ENCODE results near the gene RPL37.
A peak's percentile ranks its signal among the peaks of the same experiment; 100 is the strongest.
"Not testable (repeated sequence)": the region's sequence is repeated elsewhere in the genome, so short reads cannot be mapped to it uniquely, and the experiment has no call there.

The RPL37 gene

GRCh38 chr5:40831346-40832210 is 3.4 kb downstream of the RPL37 start:
- TF ChIP-seq CTCF (conservative IDR thresholded peaks at IDR 0.05): no peak
- H3K27ac ChIP-seq: peak overlapping the region; percentile 2; the same call in 1 of the 2 replicates

GRCh38 chr5:40829748-40830533 is 5.1 kb downstream of the RPL37 start:
- no peak for TF ChIP-seq CTCF (conservative IDR thresholded peaks at IDR 0.05)
- peak overlapping the region; percentile 7; the same call in 1 of the 2 replicates for H3K27ac ChIP-seq

DNA sequence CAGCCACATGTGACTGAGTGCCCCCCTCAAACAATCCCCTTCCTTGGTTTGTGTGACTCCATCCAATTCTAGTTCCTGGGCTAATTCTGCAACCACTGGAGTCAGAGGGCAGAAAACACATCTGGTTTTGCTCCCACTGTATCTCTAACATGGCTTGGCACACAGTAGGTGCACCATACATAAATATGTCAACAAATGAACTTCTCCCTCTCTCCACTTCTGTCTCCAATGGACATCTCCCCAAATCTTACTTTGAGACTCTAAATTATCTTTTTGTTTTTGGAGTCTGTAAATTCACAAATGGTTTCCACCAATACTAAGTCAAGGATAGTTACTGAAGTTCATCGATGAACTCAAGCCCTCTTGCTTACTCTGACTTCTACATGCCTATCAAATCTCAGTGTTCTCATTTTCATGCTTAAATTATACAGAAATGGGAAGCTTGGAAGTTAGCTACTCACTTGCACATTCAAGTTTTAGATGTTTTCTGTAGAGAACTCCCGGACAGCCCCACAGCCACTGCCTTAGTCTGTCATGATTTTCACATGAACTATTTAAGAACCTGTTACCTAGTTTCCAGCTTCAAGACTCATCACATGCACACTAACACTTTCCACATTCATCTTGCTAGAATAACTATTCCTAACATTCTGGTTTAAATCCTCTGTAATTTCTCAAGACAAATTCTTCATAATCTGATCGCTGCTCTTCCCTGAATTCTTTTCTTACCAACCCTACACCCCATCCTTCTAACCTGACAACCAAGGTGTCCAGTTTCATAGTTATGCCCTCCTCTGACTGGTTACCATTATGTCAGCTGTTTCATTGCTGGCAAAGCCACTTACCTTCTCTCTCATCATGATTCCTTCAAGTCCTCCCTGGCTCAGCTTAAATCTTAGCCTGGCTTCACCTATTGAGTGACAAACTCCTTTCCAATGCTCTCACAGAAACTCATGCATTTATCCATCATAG is 6.0 kb downstream of the RPL37 start:
- no peak overlapping the region; the same call in 1 of the 2 replicates for H3K27ac ChIP-seq
- no peak for TF ChIP-seq CTCF (conservative IDR thresholded peaks at IDR 0.05)

DNA sequence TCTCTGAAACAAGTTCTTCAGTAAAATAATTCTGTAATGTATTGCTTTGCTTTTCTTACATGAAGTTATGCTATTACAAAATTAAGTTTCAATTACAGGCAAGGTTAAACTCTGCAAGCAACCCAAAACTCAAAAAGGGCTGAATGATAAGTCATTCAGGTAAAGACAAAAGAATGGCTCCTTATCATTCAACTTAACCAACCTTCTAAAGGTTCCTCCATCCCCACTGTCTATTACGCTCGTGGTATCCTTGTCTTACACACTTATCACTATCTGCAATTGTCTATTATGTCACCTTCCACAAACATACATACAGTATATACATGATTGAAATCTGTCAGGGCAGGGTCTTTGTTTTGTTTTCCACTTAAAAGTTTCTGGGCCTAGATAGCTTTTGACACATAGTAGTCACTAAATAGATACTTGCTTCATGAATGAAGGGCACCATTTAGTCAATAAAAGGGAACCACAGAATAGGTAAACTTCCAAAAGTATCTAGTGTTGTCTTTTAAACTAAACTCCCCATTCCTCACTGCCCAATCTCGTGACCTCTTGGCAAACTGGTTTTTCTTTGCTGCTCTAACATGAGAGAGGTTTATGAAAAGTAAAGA is 6.9 kb downstream of the RPL37 start:
- TF ChIP-seq CTCF (conservative IDR thresholded peaks at IDR 0.05): no peak
- no peak overlapping the region; the same call in 1 of the 2 replicates for H3K27ac ChIP-seq

GRCh38 chr5:40827188-40827977 is 7.6 kb downstream of the RPL37 start:
- TF ChIP-seq CTCF (conservative IDR thresholded peaks at IDR 0.05): no peak
- no peak overlapping the region; the same call in 1 of the 2 replicates for H3K27ac ChIP-seq

DNA sequence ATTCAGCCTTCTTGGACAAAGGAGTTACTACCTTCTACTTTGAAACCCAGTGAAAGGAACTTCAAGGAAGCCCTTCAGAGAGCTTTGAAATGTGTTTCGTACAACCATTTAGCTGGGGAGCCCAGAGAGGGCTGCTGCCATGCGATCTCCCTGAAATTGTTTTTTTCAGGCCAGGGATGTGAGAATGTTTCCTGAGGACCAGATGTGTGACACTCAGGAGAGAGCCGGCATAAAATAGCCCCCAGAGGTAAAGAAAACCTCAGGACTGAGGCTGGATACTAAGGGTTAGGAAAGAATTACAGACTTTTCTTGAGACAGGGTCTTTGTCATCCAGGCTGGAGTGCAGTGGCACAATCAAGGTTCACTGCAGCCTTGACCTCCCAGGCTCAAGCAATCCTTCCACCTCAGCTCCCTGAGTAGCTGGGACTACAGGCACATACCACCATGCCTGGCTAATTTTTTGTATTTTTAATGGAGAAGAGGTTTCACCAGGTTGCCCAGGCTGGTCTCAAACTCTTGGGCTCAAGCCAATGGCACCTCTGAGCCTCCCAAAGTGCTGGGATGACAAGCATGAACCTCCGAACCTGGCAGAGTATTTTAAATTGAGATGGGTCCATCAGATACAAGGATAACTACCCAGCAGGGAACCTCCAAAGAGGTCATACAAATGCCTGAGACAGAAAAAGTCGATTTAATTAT is 8.4 kb downstream of the RPL37 start:
- no peak for TF ChIP-seq CTCF (conservative IDR thresholded peaks at IDR 0.05)
- no peak overlapping the region; the same call in 1 of the 2 replicates for H3K27ac ChIP-seq

DNA sequence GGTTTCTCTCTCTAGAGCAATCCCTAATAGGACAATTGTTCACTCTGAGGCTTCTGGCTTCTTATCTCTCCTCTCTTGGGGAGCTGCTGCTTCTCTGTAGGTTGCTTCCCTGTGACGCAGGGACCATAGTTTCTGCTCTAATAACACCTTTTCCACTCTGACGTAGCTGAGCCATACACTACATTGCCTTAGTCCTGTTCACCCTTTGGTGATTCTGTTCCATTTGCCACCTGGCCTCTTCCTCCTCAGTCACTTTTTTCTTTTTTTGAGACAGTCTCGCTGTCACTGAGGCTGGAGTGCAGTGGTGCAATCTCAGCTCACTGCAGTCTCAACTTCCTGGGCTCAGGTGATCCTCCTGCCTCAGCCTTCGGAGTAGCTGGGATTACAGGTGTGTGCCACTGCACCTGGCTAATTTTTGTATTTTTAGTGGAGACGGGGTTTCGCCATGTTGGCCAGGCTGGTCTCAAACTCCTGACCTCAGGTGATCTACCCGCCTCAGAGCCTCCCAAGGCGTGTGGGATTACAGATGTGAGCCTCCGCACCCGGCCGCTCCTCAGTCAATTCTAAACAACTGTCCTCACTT is 9.5 kb downstream of the RPL37 start:
- H3K27ac ChIP-seq: not testable (repeated sequence)
